ENCODE measurements around the gene CCNY.
"Not testable (repeated sequence)": the region's sequence is repeated elsewhere in the genome, so short reads cannot be mapped to it uniquely, and the experiment has no call there.

CCNY gene

GRCh38 chr10:35511647-35512046, 175.3 kb downstream of the CCNY start:
- Histone ChIP-seq H4K91ac (ENCODE audit: low read length) (no peak overlapping the region), H3K4me1 (ENCODE audit: control insufficient read depth, insufficient read depth, low read depth, low read length) (peaks cover 5% of the 10 kb centered on the region), H2AK5ac (ENCODE audit: low read length, severe bottlenecking) (no peak overlapping the region), H3K27ac (ENCODE audit: low read length, poor library complexity, severe bottlenecking) (no peak overlapping the region), H3K4me3 (ENCODE audit: insufficient read depth in 1 of 2, low read depth in 1 of 2, low read length in 2 of 2) (no peak overlapping the region), H4K8ac (ENCODE audit: low read length) (no peak overlapping the region), H3K18ac (ENCODE audit: low read depth in 1 of 2, low read length in 2 of 2) (no peak overlapping the region), H3K9me3 (ENCODE audit: control insufficient read depth, low read length) (no peaks in the 10 kb centered on the region), H2BK120ac (ENCODE audit: low read depth, low read length) (no peak overlapping the region), H3K4ac (ENCODE audit: low read depth in 1 of 2, low read length in 2 of 2) (no peak overlapping the region), H3K23ac (ENCODE audit: low read length in 2 of 2) (no peak overlapping the region), H2AFZ (ENCODE audit: low read depth, low read length) (no peak overlapping the region), H3K36me3 (ENCODE audit: control insufficient read depth in 1 of 2, insufficient read depth in 2 of 2, low read depth in 1 of 2, low read length in 2 of 2) (peaks cover 7 to 13% of the 10 kb centered on the region in 2 experiments), H2BK12ac (ENCODE audit: low read length in 2 of 2) (no peak overlapping the region), H3K27me3 (ENCODE audit: control insufficient read depth in 1 of 2, insufficient read depth in 1 of 2, low read length in 2 of 2) (no peaks in the 10 kb centered on the region), H3K9ac (ENCODE audit: low read length) (no peak overlapping the region), H3K4me2 (ENCODE audit: low read length, poor library complexity, severe bottlenecking) (no peak overlapping the region), H3K79me1 (replicated peaks; ENCODE audit: low read length, poor library complexity, severe bottlenecking) (peaks cover 48% of the 10 kb centered on the region), H2BK15ac (ENCODE audit: low read depth, poor library complexity, severe bottlenecking) (no peak overlapping the region), H2BK5ac (ENCODE audit: low read depth, low read length, poor library complexity, severe bottlenecking) (no peak overlapping the region), H3K14ac (ENCODE audit: low read length in 2 of 2) (no peak overlapping the region)
- no peak for DNase-seq
- 91% methylated on average over 8 of the region's 8 CpGs for WGBS

GRCh38 chr10:35516102-35516670, 179.9 kb downstream of the CCNY start:
- H3K79me1 ChIP-seq (replicated peaks; ENCODE audit: low read length, poor library complexity, severe bottlenecking) = peaks cover 50% of the 10 kb centered on the region
- H2BK12ac ChIP-seq (ENCODE audit: low read length in 2 of 2) = no peak overlapping the region
- WGBS = 75% methylated on average over 2 of the region's 2 CpGs
- no peak overlapping the region for H3K4me2 ChIP-seq (ENCODE audit: low read length, poor library complexity, severe bottlenecking)
- no peak overlapping the region for H4K91ac ChIP-seq (ENCODE audit: low read length)
- H3K36me3 ChIP-seq (ENCODE audit: control insufficient read depth in 1 of 2, insufficient read depth in 2 of 2, low read depth in 1 of 2, low read length in 2 of 2) = peaks cover 5 to 9% of the 10 kb centered on the region in 2 experiments
- H4K8ac ChIP-seq (ENCODE audit: low read length) = no peak overlapping the region
- no peak overlapping the region for H3K14ac ChIP-seq (ENCODE audit: low read length in 2 of 2)
- H2AFZ ChIP-seq (ENCODE audit: low read depth, low read length) = no peak overlapping the region
- H3K23ac ChIP-seq (ENCODE audit: low read length in 2 of 2) = no peak overlapping the region
- DNase-seq = peak; percentile 5
- H3K9ac ChIP-seq (ENCODE audit: low read length) = no peak overlapping the region
- peaks cover 6% of the 10 kb centered on the region for H3K4me1 ChIP-seq (ENCODE audit: control insufficient read depth, insufficient read depth, low read depth, low read length)
- no peak overlapping the region for H2AK5ac ChIP-seq (ENCODE audit: low read length, severe bottlenecking)
- no peaks in the 10 kb centered on the region for H3K9me3 ChIP-seq (ENCODE audit: control insufficient read depth, low read length)
- H2BK120ac ChIP-seq (ENCODE audit: low read depth, low read length) = no peak overlapping the region
- no peak overlapping the region for H2BK15ac ChIP-seq (ENCODE audit: low read depth, poor library complexity, severe bottlenecking)
- H3K27ac ChIP-seq (ENCODE audit: low read length, poor library complexity, severe bottlenecking) = no peak overlapping the region
- no peak overlapping the region for H2BK5ac ChIP-seq (ENCODE audit: low read depth, low read length, poor library complexity, severe bottlenecking)
- H3K4me3 ChIP-seq (ENCODE audit: insufficient read depth in 1 of 2, low read depth in 1 of 2, low read length in 2 of 2) = no peak overlapping the region
- H3K4ac ChIP-seq (ENCODE audit: low read depth in 1 of 2, low read length in 2 of 2) = no peak overlapping the region
- H3K27me3 ChIP-seq (ENCODE audit: control insufficient read depth in 1 of 2, insufficient read depth in 1 of 2, low read length in 2 of 2) = no peaks in the 10 kb centered on the region
- H3K18ac ChIP-seq (ENCODE audit: low read depth in 1 of 2, low read length in 2 of 2) = no peak overlapping the region

- Histone ChIP-seq H2BK15ac (ENCODE audit: low read depth, poor library complexity, severe bottlenecking) (no peak overlapping the region), H3K27me3 (ENCODE audit: control insufficient read depth in 1 of 2, insufficient read depth in 1 of 2, low read length in 2 of 2) (no peaks in the 10 kb centered on the region), H4K91ac (ENCODE audit: low read length) (no peak overlapping the region), H3K4me1 (ENCODE audit: control insufficient read depth, insufficient read depth, low read depth, low read length) (peaks cover 5% of the 10 kb centered on the region), H2BK120ac (ENCODE audit: low read depth, low read length) (no peak overlapping the region), H3K14ac (ENCODE audit: low read length in 2 of 2) (no peak overlapping the region), H3K4me3 (ENCODE audit: insufficient read depth in 1 of 2, low read depth in 1 of 2, low read length in 2 of 2) (no peak overlapping the region), H3K4me2 (ENCODE audit: low read length, poor library complexity, severe bottlenecking) (no peak overlapping the region), H2BK12ac (ENCODE audit: low read length in 2 of 2) (peak overlapping the region in 1 of 2 experiments; percentile 57), H3K36me3 (ENCODE audit: control insufficient read depth in 1 of 2, insufficient read depth in 2 of 2, low read depth in 1 of 2, low read length in 2 of 2) (peaks cover 0 to 14% of the 10 kb centered on the region in 2 experiments), H3K4ac (ENCODE audit: low read depth in 1 of 2, low read length in 2 of 2) (no peak overlapping the region), H2AK5ac (ENCODE audit: low read length, severe bottlenecking) (no peak overlapping the region), H2BK5ac (ENCODE audit: low read depth, low read length, poor library complexity, severe bottlenecking) (no peak overlapping the region), H3K79me1 (replicated peaks; ENCODE audit: low read length, poor library complexity, severe bottlenecking) (peaks cover 51% of the 10 kb centered on the region), H2AFZ (ENCODE audit: low read depth, low read length) (no peak overlapping the region), H3K27ac (ENCODE audit: low read length, poor library complexity, severe bottlenecking) (no peak overlapping the region), H3K23ac (ENCODE audit: low read length in 2 of 2) (no peak overlapping the region), H3K9me3 (ENCODE audit: control insufficient read depth, low read length) (no peaks in the 10 kb centered on the region), H3K9ac (ENCODE audit: low read length) (peak overlapping the region; percentile 13), H3K18ac (ENCODE audit: low read depth in 1 of 2, low read length in 2 of 2) (no peak overlapping the region), H4K8ac (ENCODE audit: low read length) (no peak overlapping the region)
- peak; percentile 38 for DNase-seq
- WGBS = 98% methylated on average over 11 of the region's 11 CpGs
Observed at GRCh38 chr10:35517431-35518181, 181.3 kb downstream of the CCNY start.

- not testable (repeated sequence) for H3K4me1 ChIP-seq (ENCODE audit: control insufficient read depth, insufficient read depth, low read depth, low read length); H3K27ac ChIP-seq (ENCODE audit: low read length, poor library complexity, severe bottlenecking); H4K8ac ChIP-seq (ENCODE audit: low read length); H3K4ac ChIP-seq (ENCODE audit: low read depth in 1 of 2, low read length in 2 of 2); H3K18ac ChIP-seq (ENCODE audit: low read depth in 1 of 2, low read length in 2 of 2); H4K91ac ChIP-seq (ENCODE audit: low read length); H3K9ac ChIP-seq (ENCODE audit: low read length); H3K9me3 ChIP-seq (ENCODE audit: control insufficient read depth, low read length); H2BK120ac ChIP-seq (ENCODE audit: low read depth, low read length); H2BK12ac ChIP-seq (ENCODE audit: low read length in 2 of 2); DNase-seq; H2BK5ac ChIP-seq (ENCODE audit: low read depth, low read length, poor library complexity, severe bottlenecking); H3K14ac ChIP-seq (ENCODE audit: low read length in 2 of 2); H3K4me2 ChIP-seq (ENCODE audit: low read length, poor library complexity, severe bottlenecking); H3K4me3 ChIP-seq (ENCODE audit: insufficient read depth in 1 of 2, low read depth in 1 of 2, low read length in 2 of 2); H2AFZ ChIP-seq (ENCODE audit: low read depth, low read length); H2BK15ac ChIP-seq (ENCODE audit: low read depth, poor library complexity, severe bottlenecking); H3K27me3 ChIP-seq (ENCODE audit: control insufficient read depth in 1 of 2, insufficient read depth in 1 of 2, low read length in 2 of 2); H2AK5ac ChIP-seq (ENCODE audit: low read length, severe bottlenecking); H3K23ac ChIP-seq (ENCODE audit: low read length in 2 of 2)
- peaks cover 0 to 14% of the 10 kb centered on the region in 2 experiments for H3K36me3 ChIP-seq (ENCODE audit: control insufficient read depth in 1 of 2, insufficient read depth in 2 of 2, low read depth in 1 of 2, low read length in 2 of 2)
- 100% methylated on average over 1 of the region's 1 CpG for WGBS
- H3K79me1 ChIP-seq (replicated peaks; ENCODE audit: low read length, poor library complexity, severe bottlenecking) = peaks cover 53% of the 10 kb centered on the region
Observed at GRCh38 chr10:35518187-35518586, 181.9 kb downstream of the CCNY start.
